Stimulated activated CD8-positive, alpha-beta memory T cell treated with anti-CD3 and anti-CD28 coated beads, Interleukin-12 subunit alpha, Interleukin-12 subunit beta, amount 100 ng/mL, for 24 hours (primary cell): ENCODE measurements around the gene AP1S3.
"Not testable (repeated sequence)": the region's sequence is repeated elsewhere in the genome, so short reads cannot be mapped to it uniquely, and the experiment has no call there.

Experiments used
- DNase-seq: peaks from one replicate; pipeline ENCODE4 v3.0.0-alpha.2; 2020; ENCODE audit errors: extremely low read depth

The AP1S3 gene

GRCh38 chr2:223853425-223853837, 16.0 kb upstream of the AP1S3 start:
- no peak for DNase-seq

GRCh38 chr2:223852281-223852795, 15.0 kb upstream of the AP1S3 start:
- DNase-seq = no peak

GRCh38 chr2:223847410-223847809, 10.0 kb upstream of the AP1S3 start:
- no peak for DNase-seq

- DNase-seq = no peak
These were observed 9.1 kb upstream of the AP1S3 start for GRCh38 chr2:223846515-223846914.

- DNase-seq = no peak
These were observed 4.2 kb upstream of the AP1S3 start for GRCh38 chr2:223841436-223842190.

GRCh38 chr2:223835701-223836532, 1.5 kb downstream of the AP1S3 start:
- no peak for DNase-seq

GRCh38 chr2:223834431-223834830, 3.0 kb downstream of the AP1S3 start:
- DNase-seq = no peak

GRCh38 chr2:223832241-223832903, 5.0 kb downstream of the AP1S3 start:
- no peak for DNase-seq

GRCh38 chr2:223829128-223829527, 8.3 kb downstream of the AP1S3 start:
- DNase-seq = no peak

- no peak for DNase-seq
These were observed 9.1 kb downstream of the AP1S3 start for GRCh38 chr2:223828314-223828713.

GRCh38 chr2:223826995-223827394, 10.4 kb downstream of the AP1S3 start:
- DNase-seq = no peak

- no peak for DNase-seq
These were observed 13.1 kb downstream of the AP1S3 start for GRCh38 chr2:223824301-223824700.

GRCh38 chr2:223822818-223823217, 14.6 kb downstream of the AP1S3 start:
- DNase-seq = no peak

- no peak for DNase-seq
These were observed 16.8 kb downstream of the AP1S3 start for GRCh38 chr2:223820549-223820948.

GRCh38 chr2:223819891-223820290, 17.5 kb downstream of the AP1S3 start:
- no peak for DNase-seq

GRCh38 chr2:223815884-223816570, 21.4 kb downstream of the AP1S3 start:
- DNase-seq = no peak

- DNase-seq = no peak
These were observed 22.0 kb downstream of the AP1S3 start for GRCh38 chr2:223815186-223815883.

- not testable (repeated sequence) for DNase-seq
These were observed 22.6 kb downstream of the AP1S3 start for GRCh38 chr2:223814764-223815163.

- DNase-seq = no peak
These were observed 24.1 kb downstream of the AP1S3 start for GRCh38 chr2:223813329-223813728.

GRCh38 chr2:223811757-223812156, 25.6 kb downstream of the AP1S3 start:
- DNase-seq = no peak

GRCh38 chr2:223805008-223805407, 32.4 kb downstream of the AP1S3 start:
- no peak for DNase-seq
